ENCODE results near the gene ADTRP. TPM values are rescaled to one million over a fixed set of nuclear protein-coding genes. Genes with fewer than 3 reads are reported as not detected.

ADTRP gene
- polyA plus RNA-seq, 1 donor (not counting 4 experiments of a cell fraction or from before 2014, with no cell fraction given): 16.7 TPM

DNA sequence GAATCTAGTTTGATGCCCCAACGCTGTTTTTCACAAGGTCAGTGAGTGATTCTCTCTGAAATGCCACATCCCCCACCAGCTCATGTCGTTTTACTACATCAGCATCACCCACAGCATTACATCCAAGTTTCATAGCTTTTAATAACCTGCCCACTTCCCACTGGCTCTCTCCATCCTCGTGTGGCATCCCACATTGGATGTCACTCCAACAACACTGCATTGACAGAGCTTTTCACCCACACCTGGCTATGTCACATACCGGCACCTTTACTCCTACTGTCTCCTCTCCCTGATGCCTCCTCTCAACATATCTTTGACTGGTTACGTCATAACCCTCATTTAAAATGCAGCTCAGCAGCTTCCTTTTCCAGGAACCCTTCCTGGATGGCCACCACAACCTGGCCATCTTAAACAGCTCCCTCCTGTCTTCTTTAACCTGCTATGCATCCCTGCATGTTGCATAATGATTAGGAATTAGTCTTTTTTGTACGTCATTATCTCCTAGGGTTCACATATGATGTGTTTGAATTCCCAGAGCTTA lies 5.0 kb upstream of the ADTRP start:
- H4K20me1 ChIP-seq (ENCODE audit: control insufficient read depth, extremely low read depth, insufficient read depth, low read length): no peaks in the 10 kb centered on the region
- dilution Hi-C loops (cut with MboI; ENCODE audit: extremely low pct_ligation_motif_present, low sequenced_read_pairs): no loop called here
- peaks cover 6% of the 10 kb centered on the region for H3K4me1 ChIP-seq (ENCODE audit: control insufficient read depth, extremely low read depth, insufficient read depth, low read length)
- no peak overlapping the region for H3K9ac ChIP-seq (ENCODE audit: control insufficient read depth, extremely low read depth, insufficient read depth, low read length)
- DNase-seq (ENCODE audit: low read depth, low spot score) (no peak), FAIRE-seq (no peak)
- H3K4me2 ChIP-seq (ENCODE audit: control insufficient read depth, extremely low read depth, insufficient read depth, low read depth, low read length): no peak overlapping the region
- no peak overlapping the region for H2AFZ ChIP-seq (ENCODE audit: control insufficient read depth, low read length)
- H3K4me3 ChIP-seq (ENCODE audit: control insufficient read depth in 2 of 3, extremely low read depth in 1 of 3, insufficient read depth in 2 of 3, low read depth in 1 of 3, low read length in 3 of 3): no peak overlapping the region
- no peaks in the 10 kb centered on the region for H3K9me3 ChIP-seq (ENCODE audit: control insufficient read depth, low read depth, low read length)
- H3K36me3 ChIP-seq (ENCODE audit: control insufficient read depth in 2 of 2, extremely low read depth in 1 of 2, insufficient read depth in 2 of 2, low read length in 2 of 2): no peaks in the 10 kb centered on the region
- H3K27ac ChIP-seq (ENCODE audit: control insufficient read depth, insufficient read depth, low read length): no peak overlapping the region
- no peaks in the 10 kb centered on the region for H3K27me3 ChIP-seq (ENCODE audit: control insufficient read depth, extremely low read depth, insufficient read depth, low read length)
- no peaks in the 10 kb centered on the region for H3K9me1 ChIP-seq (ENCODE audit: control insufficient read depth, extremely low read depth, insufficient read depth, low read length)
- TF ChIP-seq EZH2 (IDR thresholded peaks at IDR 0.05; ENCODE audit: low read length): no peak
- TF ChIP-seq, protein P1, sequence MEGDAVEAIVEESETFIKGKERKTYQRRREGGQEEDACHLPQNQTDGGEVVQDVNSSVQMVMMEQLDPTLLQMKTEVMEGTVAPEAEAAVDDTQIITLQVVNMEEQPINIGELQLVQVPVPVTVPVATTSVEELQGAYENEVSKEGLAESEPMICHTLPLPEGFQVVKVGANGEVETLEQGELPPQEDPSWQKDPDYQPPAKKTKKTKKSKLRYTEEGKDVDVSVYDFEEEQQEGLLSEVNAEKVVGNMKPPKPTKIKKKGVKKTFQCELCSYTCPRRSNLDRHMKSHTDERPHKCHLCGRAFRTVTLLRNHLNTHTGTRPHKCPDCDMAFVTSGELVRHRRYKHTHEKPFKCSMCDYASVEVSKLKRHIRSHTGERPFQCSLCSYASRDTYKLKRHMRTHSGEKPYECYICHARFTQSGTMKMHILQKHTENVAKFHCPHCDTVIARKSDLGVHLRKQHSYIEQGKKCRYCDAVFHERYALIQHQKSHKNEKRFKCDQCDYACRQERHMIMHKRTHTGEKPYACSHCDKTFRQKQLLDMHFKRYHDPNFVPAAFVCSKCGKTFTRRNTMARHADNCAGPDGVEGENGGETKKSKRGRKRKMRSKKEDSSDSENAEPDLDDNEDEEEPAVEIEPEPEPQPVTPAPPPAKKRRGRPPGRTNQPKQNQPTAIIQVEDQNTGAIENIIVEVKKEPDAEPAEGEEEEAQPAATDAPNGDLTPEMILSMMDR (optimal IDR thresholded peaks at IDR 0.05 in 1 of 3, IDR thresholded peaks at IDR 0.05 in 1 of 3, conservative IDR thresholded peaks at IDR 0.05 in 1 of 3; ENCODE audit: extremely low read depth in 1 of 3, insufficient read depth in 2 of 3, low read length in 3 of 3): no peak
- no peaks in the 10 kb centered on the region for H3K79me2 ChIP-seq (ENCODE audit: control insufficient read depth, insufficient read depth, low read length)

DNA sequence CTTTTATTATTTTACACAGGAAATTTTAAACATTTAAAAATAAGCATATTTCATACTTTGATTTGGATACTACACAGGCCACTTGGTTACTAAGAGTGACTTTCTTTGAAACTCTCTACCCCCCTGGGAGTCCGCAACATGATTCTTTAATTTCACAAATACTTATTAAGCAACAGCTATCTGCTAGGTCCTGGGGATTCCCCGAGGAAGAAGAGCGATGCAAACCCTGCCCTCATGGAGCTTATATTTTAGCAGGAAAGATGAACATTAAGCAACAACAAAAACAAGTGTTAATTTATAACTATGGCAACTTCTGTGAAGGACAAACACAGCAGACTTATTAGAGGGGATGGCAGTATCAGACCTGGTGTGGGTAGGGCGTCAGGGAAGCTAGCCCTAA lies 3.9 kb upstream of the ADTRP start:
- DNase-seq (ENCODE audit: low read depth, low spot score): no peak
- Histone ChIP-seq H3K79me2 (ENCODE audit: control insufficient read depth, insufficient read depth, low read length) (no peaks in the 10 kb centered on the region), H4K20me1 (ENCODE audit: control insufficient read depth, extremely low read depth, insufficient read depth, low read length) (no peaks in the 10 kb centered on the region), H3K4me2 (ENCODE audit: control insufficient read depth, extremely low read depth, insufficient read depth, low read depth, low read length) (no peak overlapping the region), H3K9me1 (ENCODE audit: control insufficient read depth, extremely low read depth, insufficient read depth, low read length) (no peaks in the 10 kb centered on the region), H3K27ac (ENCODE audit: control insufficient read depth, insufficient read depth, low read length) (no peak overlapping the region), H3K9ac (ENCODE audit: control insufficient read depth, extremely low read depth, insufficient read depth, low read length) (no peak overlapping the region), H3K27me3 (ENCODE audit: control insufficient read depth, extremely low read depth, insufficient read depth, low read length) (no peaks in the 10 kb centered on the region), H3K36me3 (ENCODE audit: control insufficient read depth in 2 of 2, extremely low read depth in 1 of 2, insufficient read depth in 2 of 2, low read length in 2 of 2) (no peaks in the 10 kb centered on the region), H3K4me3 (ENCODE audit: control insufficient read depth in 2 of 3, extremely low read depth in 1 of 3, insufficient read depth in 2 of 3, low read depth in 1 of 3, low read length in 3 of 3) (no peak overlapping the region), H2AFZ (ENCODE audit: control insufficient read depth, low read length) (no peak overlapping the region), H3K9me3 (ENCODE audit: control insufficient read depth, low read depth, low read length) (no peaks in the 10 kb centered on the region), H3K4me1 (ENCODE audit: control insufficient read depth, extremely low read depth, insufficient read depth, low read length) (peaks cover 6% of the 10 kb centered on the region)
- no peak for TF ChIP-seq EZH2 (IDR thresholded peaks at IDR 0.05; ENCODE audit: low read length)
- TF ChIP-seq, protein P1 (optimal IDR thresholded peaks at IDR 0.05 in 1 of 3, IDR thresholded peaks at IDR 0.05 in 1 of 3, conservative IDR thresholded peaks at IDR 0.05 in 1 of 3; ENCODE audit: extremely low read depth in 1 of 3, insufficient read depth in 2 of 3, low read length in 3 of 3): no peak
- dilution Hi-C loops (cut with MboI; ENCODE audit: extremely low pct_ligation_motif_present, low sequenced_read_pairs): no loop called here
- no peak for FAIRE-seq
